ENCODE measurements around the gene RNF166.

DNA sequence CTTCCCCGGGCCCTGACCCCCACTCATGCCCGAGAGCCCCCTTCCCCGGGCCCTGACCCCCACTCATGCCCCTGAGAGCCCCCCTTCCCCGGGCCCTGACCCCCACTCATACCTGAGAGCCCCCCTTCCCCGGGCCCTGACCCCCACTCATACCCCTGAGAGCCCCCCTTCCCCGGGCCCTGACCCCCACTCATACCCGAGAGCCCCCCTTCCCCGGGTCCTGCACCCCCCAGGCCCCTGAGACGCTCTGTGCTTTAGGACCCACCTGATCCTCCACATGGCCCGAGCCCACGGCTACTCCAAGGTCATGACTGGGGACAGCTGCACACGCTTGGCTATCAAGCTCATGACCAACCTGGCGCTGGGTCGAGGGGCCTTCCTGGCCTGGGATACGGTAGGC is 6.8 kb upstream of the RNF166 start:
- TF ChIP-seq MAX (IDR thresholded peaks at IDR 0.05) (no peak), EP300 (IDR thresholded peaks at IDR 0.05; ENCODE audit: borderline replicate concordance) (no peak), TAF1 (IDR thresholded peaks at IDR 0.05; ENCODE audit: low read depth) (no peak), CEBPB (IDR thresholded peaks at IDR 0.05) (no peak), RAD21 (IDR thresholded peaks at IDR 0.05; ENCODE audit: low read depth) (no peak), YY1 (IDR thresholded peaks at IDR 0.05; ENCODE audit: low read depth) (no peak), FOXM1 (IDR thresholded peaks at IDR 0.05; ENCODE audit: borderline replicate concordance, low read depth) (no peak), ZBTB7A (IDR thresholded peaks at IDR 0.05; ENCODE audit: low read depth) (no peak), EGR1 (IDR thresholded peaks at IDR 0.05) (no peak), CREB1 (IDR thresholded peaks at IDR 0.05; ENCODE audit: low read depth) (no peak), TEAD4 (IDR thresholded peaks at IDR 0.05) (no peak), NFIC (IDR thresholded peaks at IDR 0.05) (no peak), TCF12 (IDR thresholded peaks at IDR 0.05; ENCODE audit: low read depth) (no peak)

Measured in Ishikawa (cell line).